Psoas muscle (tissue), 8 donors: ENCODE measurements around the gene MMP24OS. TPM values are rescaled to one million over a fixed set of nuclear protein-coding genes. Genes with fewer than 3 reads are reported as not detected.
"Not testable (repeated sequence)": the region's sequence is repeated elsewhere in the genome, so short reads cannot be mapped to it uniquely, and the experiment has no call there.

Experiments used
- ATAC-seq, 4 donors: fragments of 200-7000 bp; cut with Tn5 transposase; one replicate each; pipeline ENCODE4 v1.9.1; 2020; ENCODE audit warnings: moderate library complexity in 3 of 4, mild to moderate bottlenecking in 2 of 4
- DNase-seq, 2 donors: peaks; one replicate each; pipeline ENCODE4 v3.0.0-alpha.2; 2020
- H3K27ac ChIP-seq: fragments of 200-600 bp; one replicate; pipeline ENCODE4 v1.8.0; 2022
- H3K27me3 ChIP-seq, 3 donors: fragments of 200-600 bp in 1 of 3; one replicate each; pipeline versions ENCODE4 v1.6.1 to v1.8.0; 2013 to 2022; ENCODE audit warnings: low read length in 2 of 3, mild to moderate bottlenecking in 2 of 3, moderate library complexity in 1 of 3; ENCODE audit not compliant: insufficient read depth in 3 of 3
- H3K36me3 ChIP-seq, 2 donors: fragments of 200-600 bp in 1 of 2; one replicate each; pipeline versions ENCODE4 v1.6.1 to v1.8.0; 2013 to 2022; ENCODE audit warnings: low read depth in 1 of 2, mild to moderate bottlenecking in 1 of 2, moderate library complexity in 1 of 2; ENCODE audit not compliant: insufficient read depth in 1 of 2
- H3K4me1 ChIP-seq: fragments of 200-600 bp; one replicate; pipeline ENCODE4 v1.8.0; 2022
- H3K4me3 ChIP-seq: fragments of 200-600 bp; one replicate; pipeline ENCODE4 v1.8.0; 2022; ENCODE audit warnings: mild to moderate bottlenecking
- H3K9me3 ChIP-seq: fragments of 200-600 bp; one replicate; pipeline ENCODE4 v1.8.0; 2022
- WGBS, 3 donors: extraction: QIAGEN DNeasy Blood & Tissue Kit; methylation state at CpG; one replicate each; pipeline versions ENCODE4 v1.1.6 to v1.1.7; 2013; 5-methylcytosine and 5-hydroxymethylcytosine counted together
- intact Hi-C, 2 donors: fragments of 100-400 bp; cut with DNase I; formaldehyde crosslinking; loops; one replicate each; pipeline versions ENCODE4 v1.11.0 to v1.14.2; 2022
- polyA plus RNA-seq, 3 donors: library from polyadenylated mRNA; stranded (reverse); fragments of 200-250 nt; gene quantifications; one replicate each; pipeline ENCODE4 v1.2.3, GENCODE V29; 2013
- total RNA-seq, 4 donors: library from RNA; stranded (reverse); fragmentation: NEBNext Ultra II Directional in 2 of 4; extraction: Animal tissue kit (Norgen Biotek cat#: 25700) in 2 of 4; gene quantifications; one replicate each; pipeline versions ENCODE4 v1.2.1 to v1.2.4, GENCODE V29; 2021 to 2023
- TF ChIP-seq, protein P1 (sequence below): fragments of 200-600 bp; IDR thresholded peaks from one replicate; pipeline ENCODE4 v1.8.0; 2022; ENCODE audit warnings: antibody characterized with exemption
- donor health status: healthy with polysubstance abuse.
- donor health status: DM: no; HTN: no; CAD: no; lungs with moderate emphysema.
- donor health status: Bipolar disorder and iron deficiency.
- donor health status: healthy.
- donor health status: DM: yes; HTN: yes; CAD: no.
- donor health status: DM: no; HTN: no; CAD: no.
- donor health status: DM: no; HTN: no; CAD: no.
- donor health status: DM: yes; HTN: yes; CAD: no.

Gene MMP24OS
- total and polyA plus RNA-seq, 7 donors: 10.4 to 40.6 (median 25.1) TPM

DNA sequence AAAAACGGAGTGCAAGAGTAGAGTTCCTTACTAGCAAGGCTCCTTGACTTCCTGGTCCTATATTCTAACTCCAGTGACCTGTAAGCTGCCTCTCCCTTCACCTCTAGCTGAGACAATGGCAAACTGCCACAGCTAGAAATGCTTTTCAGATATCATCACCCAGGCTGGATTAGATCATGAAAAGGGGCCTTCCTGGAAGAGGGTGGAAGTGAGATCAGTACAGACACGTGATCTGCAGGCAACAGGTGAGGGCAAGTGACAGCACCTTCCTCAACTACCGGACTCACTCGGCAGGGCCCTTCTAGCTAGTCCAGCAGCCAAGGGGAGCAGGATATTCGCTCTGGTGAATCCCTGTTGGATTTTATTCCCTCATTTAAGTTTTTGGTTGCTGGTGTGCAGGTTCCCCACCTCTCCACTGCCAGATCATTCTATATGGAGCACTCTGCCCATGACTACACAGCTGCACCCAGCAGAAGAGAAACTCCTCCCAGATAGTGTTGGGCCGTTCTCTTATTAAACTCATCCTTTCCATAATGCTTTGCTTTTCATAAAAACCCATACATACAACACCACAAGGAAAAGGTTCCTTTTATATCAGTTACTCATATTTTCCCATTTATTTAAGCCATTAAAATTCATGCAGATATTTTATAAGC, 40.7 kb upstream of the MMP24OS start:
- no peaks in the 10 kb centered on the region for H3K9me3 ChIP-seq
- no peaks in the 10 kb centered on the region for H3K27me3 ChIP-seq
- H3K36me3 ChIP-seq: peaks cover 0 to 5% of the 10 kb centered on the region in 2 donors
- WGBS, 3 donors: 33 to 47% (median 38%) methylated on average over 6 of the region's 6 CpGs
- H3K4me1 ChIP-seq: peaks cover 16% of the 10 kb centered on the region
- peak; percentile 95 to 98 (median 97) for ATAC-seq
- H3K27ac ChIP-seq: peak overlapping the region; percentile 79
- intact Hi-C loops: no loop called here
- peak overlapping the region; percentile 3 for H3K4me3 ChIP-seq
- TF ChIP-seq, protein P1, sequence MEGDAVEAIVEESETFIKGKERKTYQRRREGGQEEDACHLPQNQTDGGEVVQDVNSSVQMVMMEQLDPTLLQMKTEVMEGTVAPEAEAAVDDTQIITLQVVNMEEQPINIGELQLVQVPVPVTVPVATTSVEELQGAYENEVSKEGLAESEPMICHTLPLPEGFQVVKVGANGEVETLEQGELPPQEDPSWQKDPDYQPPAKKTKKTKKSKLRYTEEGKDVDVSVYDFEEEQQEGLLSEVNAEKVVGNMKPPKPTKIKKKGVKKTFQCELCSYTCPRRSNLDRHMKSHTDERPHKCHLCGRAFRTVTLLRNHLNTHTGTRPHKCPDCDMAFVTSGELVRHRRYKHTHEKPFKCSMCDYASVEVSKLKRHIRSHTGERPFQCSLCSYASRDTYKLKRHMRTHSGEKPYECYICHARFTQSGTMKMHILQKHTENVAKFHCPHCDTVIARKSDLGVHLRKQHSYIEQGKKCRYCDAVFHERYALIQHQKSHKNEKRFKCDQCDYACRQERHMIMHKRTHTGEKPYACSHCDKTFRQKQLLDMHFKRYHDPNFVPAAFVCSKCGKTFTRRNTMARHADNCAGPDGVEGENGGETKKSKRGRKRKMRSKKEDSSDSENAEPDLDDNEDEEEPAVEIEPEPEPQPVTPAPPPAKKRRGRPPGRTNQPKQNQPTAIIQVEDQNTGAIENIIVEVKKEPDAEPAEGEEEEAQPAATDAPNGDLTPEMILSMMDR: no peak
- peak in 1 of 2 donors; percentile 59 for DNase-seq

DNA sequence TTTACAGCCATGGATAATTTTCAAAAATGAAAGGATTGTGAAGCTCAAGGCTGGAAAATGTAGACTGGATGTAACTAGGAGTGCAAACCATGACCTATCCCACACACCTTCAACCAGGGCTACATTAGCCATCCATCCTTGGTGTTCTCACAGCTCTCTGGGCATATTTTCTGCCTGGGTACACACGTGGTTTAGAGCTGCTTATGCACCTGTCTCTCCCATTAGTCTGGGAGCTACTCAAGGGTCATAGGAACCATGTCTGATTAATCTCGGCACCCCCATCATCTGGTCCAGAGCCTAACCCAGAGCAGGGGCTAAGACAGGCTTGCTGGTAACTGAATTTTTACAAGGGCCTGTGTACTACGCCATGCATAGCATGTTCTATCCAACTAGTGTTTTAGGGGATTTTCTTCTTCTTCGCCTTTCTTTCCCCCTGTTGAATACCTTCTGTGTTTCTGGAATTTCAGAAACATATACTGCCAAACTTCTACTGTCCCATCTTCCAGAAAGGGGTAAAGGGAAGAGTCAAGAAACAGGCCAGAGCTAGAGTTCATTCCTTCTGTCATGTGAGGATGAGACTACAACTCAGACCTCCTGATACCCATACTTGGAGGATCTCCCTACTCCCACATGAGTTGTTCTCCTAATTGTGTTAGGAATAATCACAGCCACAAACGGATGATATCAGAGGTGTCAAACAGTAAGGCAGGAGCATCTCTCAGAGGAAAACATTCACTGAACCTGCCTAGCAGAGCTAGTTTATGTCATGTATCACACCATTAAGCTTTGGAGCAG, 39.7 kb upstream of the MMP24OS start:
- H3K4me1 ChIP-seq: peaks cover 16% of the 10 kb centered on the region
- WGBS, 3 donors: 76 to 86% (median 82%) methylated on average over 5 of the region's 5 CpGs
- ATAC-seq: peak in 1 of 4 donors; percentile 2
- intact Hi-C loops: no loop called here
- H3K27me3 ChIP-seq: no peaks in the 10 kb centered on the region
- H3K36me3 ChIP-seq: peaks cover 0 to 5% of the 10 kb centered on the region in 2 donors
- H3K27ac ChIP-seq: peak overlapping the region; percentile 79
- DNase-seq: no peak
- TF ChIP-seq, protein P1: no peak
- H3K9me3 ChIP-seq: no peaks in the 10 kb centered on the region
- H3K4me3 ChIP-seq: no peak overlapping the region

DNA sequence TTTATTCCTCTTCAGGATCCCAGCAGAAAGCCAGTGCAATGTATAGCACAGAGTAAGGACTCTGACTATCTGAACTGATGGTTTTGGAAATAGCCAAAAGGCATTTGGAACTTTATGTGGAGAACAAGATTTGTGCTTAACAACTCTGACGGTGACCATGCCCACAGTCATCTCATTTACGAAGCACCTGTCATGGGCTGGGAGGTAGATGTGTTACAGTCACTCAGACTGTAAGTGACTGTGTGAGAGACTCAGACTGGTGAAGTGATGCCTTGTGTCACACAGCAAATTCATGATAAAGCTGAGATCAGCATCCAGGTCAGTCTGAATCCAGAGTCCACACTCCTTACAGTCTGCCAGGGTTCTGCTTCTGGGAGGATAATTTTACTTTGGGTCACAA, 38.2 kb upstream of the MMP24OS start:
- peak overlapping the region; percentile 32 for H3K27ac ChIP-seq
- DNase-seq: no peak
- intact Hi-C loops: no loop called here
- H3K27me3 ChIP-seq: no peaks in the 10 kb centered on the region
- peaks cover 16% of the 10 kb centered on the region for H3K4me1 ChIP-seq
- no peak for ATAC-seq
- H3K9me3 ChIP-seq: no peaks in the 10 kb centered on the region
- H3K36me3 ChIP-seq: peaks cover 0 to 5% of the 10 kb centered on the region in 2 donors
- TF ChIP-seq, protein P1: no peak
- H3K4me3 ChIP-seq: no peak overlapping the region
- WGBS, 3 donors: 66 to 80% (median 70%) methylated on average over 2 of the region's 2 CpGs

DNA sequence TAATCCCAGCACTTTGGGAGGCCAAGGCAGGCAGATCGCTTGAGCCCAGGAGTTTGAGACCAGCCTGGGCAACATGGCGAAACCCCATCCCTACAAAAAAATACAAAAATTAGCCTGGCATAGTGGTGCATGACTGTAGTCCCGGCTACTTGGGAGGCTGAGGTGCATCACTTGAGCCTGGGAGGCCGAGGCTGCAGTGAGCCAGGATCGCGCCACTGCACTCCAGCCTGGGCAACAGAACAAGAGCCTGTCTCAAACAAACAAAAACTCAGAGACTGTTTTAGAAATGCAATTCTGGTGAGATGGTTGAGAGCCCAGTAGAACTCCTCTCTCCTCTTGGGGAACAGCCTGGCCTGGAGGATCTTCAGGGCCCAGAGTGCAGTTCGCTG, 37.7 kb upstream of the MMP24OS start:
- H3K9me3 ChIP-seq, DNase-seq, intact Hi-C loops, H3K36me3 ChIP-seq, ATAC-seq, H3K4me3 ChIP-seq, H3K27me3 ChIP-seq: not testable (repeated sequence)
- 93 to 96% (median 96%) methylated on average over 7 of the region's 7 CpGs for WGBS, 3 donors
- Histone ChIP-seq H3K4me1 (peaks cover 16% of the 10 kb centered on the region), H3K27ac (peak overlapping the region; percentile 32)
